Erythroblast (primary cell): ENCODE data around the gene CDC42BPA.

Experiments used
- GATA1 ChIP-seq: IDR thresholded peaks from 2 replicates; pipeline ENCODE4 v1.6.1; 2011; ENCODE audit warnings: low read depth, mild to moderate bottlenecking, control low read depth, low read length, moderate library complexity
- POLR2A ChIP-seq: IDR thresholded peaks from 2 replicates; pipeline ENCODE4 v1.6.1; 2011; ENCODE audit warnings: mild to moderate bottlenecking, low read length

GRCh38 chr1:227169343-227169742, 148.9 kb downstream of the CDC42BPA start:
- no peak for TF ChIP-seq POLR2A
- TF ChIP-seq GATA1 = no peak
